GM19099 (cell line): ENCODE measurements around the gene GAS7.

Source experiments
- POLR2A ChIP-seq: IDR thresholded peaks from 3 replicates; pipeline ENCODE4 v1.6.1; 2011; ENCODE audit warnings: low read depth; ENCODE audit not compliant: insufficient read length; ENCODE audit errors: extremely low read depth

Gene GAS7

GRCh38 chr17:10211666-10212065 lies 13.3 kb upstream of the GAS7 start:
- no peak for TF ChIP-seq POLR2A

GRCh38 chr17:10210151-10210574 lies 11.8 kb upstream of the GAS7 start:
- TF ChIP-seq POLR2A, result no peak

GRCh38 chr17:10208604-10209193 lies 10.3 kb upstream of the GAS7 start:
- TF ChIP-seq POLR2A, result no peak

- TF ChIP-seq POLR2A, result no peak
These were observed 8.7 kb upstream of the GAS7 start for GRCh38 chr17:10207153-10207552.

- no peak for TF ChIP-seq POLR2A
These were observed 7.3 kb upstream of the GAS7 start for GRCh38 chr17:10205549-10206185.

- no peak for TF ChIP-seq POLR2A
These were observed 3.3 kb upstream of the GAS7 start for GRCh38 chr17:10201680-10202079.

- no peak for TF ChIP-seq POLR2A
These were observed 2.2 kb upstream of the GAS7 start for GRCh38 chr17:10200645-10201044.

GRCh38 chr17:10200016-10200415 lies 1.6 kb upstream of the GAS7 start:
- no peak for TF ChIP-seq POLR2A

GRCh38 chr17:10197721-10198508 lies 491 bp downstream of the GAS7 start:
- TF ChIP-seq POLR2A, result no peak

GRCh38 chr17:10197362-10197720 lies 1.1 kb downstream of the GAS7 start:
- no peak for TF ChIP-seq POLR2A

- no peak for TF ChIP-seq POLR2A
These were observed 1.5 kb downstream of the GAS7 start for GRCh38 chr17:10196941-10197340.

- TF ChIP-seq POLR2A, result no peak
These were observed 2.0 kb downstream of the GAS7 start for GRCh38 chr17:10196384-10196895.

GRCh38 chr17:10195090-10195805 lies 3.2 kb downstream of the GAS7 start:
- TF ChIP-seq POLR2A, result no peak

- no peak for TF ChIP-seq POLR2A
These were observed 4.8 kb downstream of the GAS7 start for GRCh38 chr17:10193632-10194031.

GRCh38 chr17:10192972-10193371 lies 5.4 kb downstream of the GAS7 start:
- no peak for TF ChIP-seq POLR2A
